SK-N-SH (cell line): ENCODE results near the gene SPAAR. TPM values are rescaled to one million over a fixed set of nuclear protein-coding genes. Genes with fewer than 3 reads are reported as not detected.

Experiments used
- CTCF ChIA-PET: fragments of 300-600, 350-600 bp; formaldehyde crosslinking; extraction: SDS; loops from one replicate; lab custom pipeline; 2021; lab: Yijun Ruan, JAX
- POLR2A ChIA-PET: fragments of 350-600 bp; sonication (Branson Sonifier 250); formaldehyde crosslinking; extraction: SDS; loops from one replicate; lab custom pipeline; 2020; ENCODE audit warnings: antibody characterized with exemption, inconsistent platforms; lab: Yijun Ruan, JAX
- DNase-seq: peaks from one replicate; pipeline ENCODE4 v3.0.0; 2012
- H2AFZ ChIP-seq: fragments of 200-600 bp; sonication (generic); 2 replicates; pipeline ENCODE4 v1.8.1; 2016; ENCODE audit warnings: antibody characterized with exemption, mild to moderate bottlenecking, low read depth
- H3F3A ChIP-seq: fragments of 200-600 bp; sonication (generic); replicated peaks from 2 replicates; pipeline ENCODE3; 2016; ENCODE audit warnings: antibody characterized with exemption, mild to moderate bottlenecking; ENCODE audit not compliant: insufficient read depth
- H3K27ac ChIP-seq, 2 experiments: fragments of 200-500 bp in 1 of 2; fragments of 200-600 bp in 1 of 2; sonication (Bioruptor generic) in 1 of 2; sonication (generic), shearing (Covaris generic) in 1 of 2; 2 replicates each; pipeline versions ENCODE4 v1.5.1 to v1.6.1; 2014 to 2016; ENCODE audit warnings: low read depth in 2 of 2, inconsistent platforms in 1 of 2, low read length in 1 of 2, mild to moderate bottlenecking in 1 of 2, mixed read lengths in 1 of 2
- H3K27me3 ChIP-seq: fragments of 200-600 bp; sonication (generic), shearing (Covaris generic); 2 replicates; pipeline ENCODE4 v1.6.1; 2016; ENCODE audit warnings: mixed run types; ENCODE audit not compliant: insufficient read depth
- H3K36me3 ChIP-seq, 2 experiments: fragments of 200-500 bp in 1 of 2; fragments of 200-600 bp in 1 of 2; sonication (Bioruptor generic) in 1 of 2; sonication (generic) in 1 of 2; replicated peaks in 1 of 2; 2 replicates each; pipeline versions ENCODE3 to v1.5.1; 2014 to 2016; ENCODE audit warnings: low read length in 1 of 2, mild to moderate bottlenecking in 1 of 2; ENCODE audit not compliant: insufficient read depth in 2 of 2, control insufficient read depth in 1 of 2
- H3K4me1 ChIP-seq, 2 experiments: fragments of 200-500 bp in 1 of 2; fragments of 200-600 bp in 1 of 2; sonication (Bioruptor generic) in 1 of 2; sonication (generic), shearing (Covaris generic) in 1 of 2; 2 replicates each; pipeline versions ENCODE4 v1.5.1 to v1.6.1; 2014 to 2016; ENCODE audit warnings: low read depth in 1 of 2, low read length in 1 of 2, mixed run types in 1 of 2; ENCODE audit not compliant: insufficient read depth in 2 of 2, control insufficient read depth in 1 of 2
- H3K4me2 ChIP-seq: fragments of 200-600 bp; sonication (generic), shearing (Covaris generic); 2 replicates; pipeline ENCODE4 v1.6.1; 2017; ENCODE audit warnings: mixed run types
- H3K4me3 ChIP-seq, 2 experiments: fragments of 200-500 bp in 1 of 2; fragments of 200-600 bp in 1 of 2; sonication (Bioruptor generic) in 1 of 2; sonication (generic), shearing (Covaris generic) in 1 of 2; 2 replicates each; pipeline versions ENCODE4 v1.5.1 to v1.8.1; 2014 to 2016; ENCODE audit warnings: low read depth in 2 of 2, inconsistent platforms in 1 of 2, low read length in 1 of 2, mild to moderate bottlenecking in 1 of 2, mixed read lengths in 1 of 2, moderate library complexity in 1 of 2
- H3K79me2 ChIP-seq: fragments of 200-600 bp; sonication (generic); 2 replicates; pipeline ENCODE4 v1.8.1; 2017; ENCODE audit warnings: mild to moderate bottlenecking; ENCODE audit not compliant: insufficient read depth
- H3K9ac ChIP-seq: fragments of 200-600 bp; sonication (generic); 2 replicates; pipeline ENCODE4 v1.6.1; 2017; ENCODE audit warnings: mixed run types
- H3K9me2 ChIP-seq: fragments of 200-600 bp; sonication (generic); 2 replicates; pipeline ENCODE4 v1.6.1; 2017; ENCODE audit warnings: mixed run types
- H3K9me3 ChIP-seq: fragments of 200-600 bp; sonication (generic); 2 replicates; pipeline ENCODE4 v1.6.1; 2017; ENCODE audit warnings: mixed run types, mild to moderate bottlenecking, moderate library complexity
- H4K20me1 ChIP-seq: fragments of 200-600 bp; sonication (generic); 2 replicates; pipeline ENCODE4 v1.6.1; 2017; ENCODE audit warnings: mild to moderate bottlenecking, mixed run types; ENCODE audit not compliant: insufficient read depth
- CHD2 ChIP-seq: fragments of 150-350 bp; IDR thresholded peaks from 2 replicates; pipeline ENCODE4 v1.6.1; 2018; ENCODE audit warnings: low read length; ENCODE audit not compliant: partially characterized antibody
- CTCF ChIP-seq: fragments of 200-600 bp; sonication (generic); IDR thresholded peaks from 2 replicates; pipeline ENCODE4 v1.6.1; 2017; ENCODE audit warnings: antibody characterized with exemption, mild to moderate bottlenecking, moderate library complexity
- ELF1 ChIP-seq: IDR thresholded peaks from 2 replicates; pipeline ENCODE4 v1.4.0; 2012
- GABPA ChIP-seq: IDR thresholded peaks from 2 replicates; pipeline ENCODE4 v1.4.0; 2012; ENCODE audit warnings: low read depth, mild to moderate bottlenecking
- MXI1 ChIP-seq: IDR thresholded peaks from 2 replicates; pipeline ENCODE4 v1.6.1; 2012; ENCODE audit warnings: mild to moderate bottlenecking, low read depth, low read length, improper control_type of control experiment
- POLR2AphosphoS5 ChIP-seq: IDR thresholded peaks from 2 replicates; pipeline ENCODE4 v1.6.1; 2012; ENCODE audit warnings: low read depth, low read length
- RAD21 ChIP-seq: IDR thresholded peaks from 2 replicates; pipeline ENCODE4 v1.6.1; 2012; ENCODE audit warnings: mild to moderate bottlenecking, low read length
- RFX5 ChIP-seq: IDR thresholded peaks from 2 replicates; pipeline ENCODE4 v1.6.1; 2012; ENCODE audit warnings: mild to moderate bottlenecking, improper control_type of control experiment, low read length
- SIN3A ChIP-seq: IDR thresholded peaks from 2 replicates; pipeline ENCODE4 v1.6.1; 2012; ENCODE audit warnings: low read depth, mild to moderate bottlenecking, low read length, moderate library complexity, borderline replicate concordance
- SMC3 ChIP-seq: IDR thresholded peaks from 2 replicates; pipeline ENCODE4 v1.6.1; 2012; ENCODE audit warnings: low read depth, low read length, improper control_type of control experiment
- TCF12 ChIP-seq: IDR thresholded peaks from 2 replicates; pipeline ENCODE4 v1.4.0; 2012
- USF1 ChIP-seq: IDR thresholded peaks from 2 replicates; pipeline ENCODE4 v1.4.0; 2012; ENCODE audit warnings: low read depth, borderline replicate concordance
- USF2 ChIP-seq: fragments of 150-350 bp; IDR thresholded peaks from 2 replicates; pipeline ENCODE4 v1.6.1; 2017; ENCODE audit warnings: antibody characterized with exemption, low read length, low read depth, borderline replicate concordance
- YY1 ChIP-seq: IDR thresholded peaks from 2 replicates; pipeline ENCODE4 v1.4.0; 2012; ENCODE audit warnings: low read depth, mild to moderate bottlenecking
- WGBS: methylation state at CpG from one replicate; pipeline ENCODE4 v1.1.6; 2017; ENCODE audit warnings: low lambda C conversion rate; 5-methylcytosine and 5-hydroxymethylcytosine counted together
- polyA plus RNA-seq, 3 experiments: library from polyadenylated mRNA; depleted of rRNA; stranded (reverse); fragments of >200 nt; gene quantifications; 2 replicates each; pipeline ENCODE4 v1.2.3, GENCODE V29; 2012
- TF ChIP-seq, protein P1 (sequence below): IDR thresholded peaks from 2 replicates; pipeline ENCODE4 v1.4.0; 2012; ENCODE audit warnings: low read depth

The SPAAR gene
- polyA plus RNA-seq, 1 of the 3 experiments (the other 2 are of a cell fraction): 0.13 TPM

GRCh38 chr9:35945341-35946018 lies 36.2 kb downstream of the SPAAR start:
- 31% methylated on average over 10 of the region's 10 CpGs for WGBS

More at GRCh38 chr9:35945341-35946018, 36.2 kb downstream of the SPAAR start:
- H4K20me1 ChIP-seq: no peaks in the 10 kb centered on the region
- peak overlapping the region; percentile 92 for H2AFZ ChIP-seq
- H3K4me1 ChIP-seq: peaks cover 0 to 2% of the 10 kb centered on the region in 2 experiments; a peak in 1 of 4 replicates
- no peaks in the 10 kb centered on the region for H3F3A ChIP-seq
- no peaks in the 10 kb centered on the region for H3K27me3 ChIP-seq
- H3K27ac ChIP-seq: peak overlapping the region in 1 of 2 experiments; percentile 40; a peak in 2 of 4 replicates
- CTCF ChIA-PET: interaction anchor here (0.6 to 8.8 kb wide), 42 partner anchors 8 to 392 kb away, joined by 3 to 94 read pairs (median 4); partner anchors contain the start of genes HRCT1 and SPAAR
- no peaks in the 10 kb centered on the region for H3K79me2 ChIP-seq
- no peaks in the 10 kb centered on the region for H3K9me3 ChIP-seq
- peak; percentile 75 for DNase-seq
- peak overlapping the region; percentile 24 to 28; a peak in 3 of 4 replicates for H3K4me3 ChIP-seq
- H3K36me3 ChIP-seq: no peaks in the 10 kb centered on the region
- peak overlapping the region; percentile 46; the same call in 1 of the 2 replicates for H3K4me2 ChIP-seq
- peak; percentile 42; the same call in 1 of the 2 replicates for TF ChIP-seq MXI1
- TF ChIP-seq, protein P1, sequence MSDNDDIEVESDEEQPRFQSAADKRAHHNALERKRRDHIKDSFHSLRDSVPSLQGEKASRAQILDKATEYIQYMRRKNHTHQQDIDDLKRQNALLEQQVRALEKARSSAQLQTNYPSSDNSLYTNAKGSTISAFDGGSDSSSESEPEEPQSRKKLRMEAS: peak; percentile 66; the same call in 1 of the 2 replicates
- peak; percentile 92 for TF ChIP-seq CTCF
- TF ChIP-seq POLR2AphosphoS5: no peak
- peak; percentile 84 for TF ChIP-seq SMC3
- peak; percentile 25 for TF ChIP-seq CHD2
- peak; percentile 43; the same call in 1 of the 2 replicates for TF ChIP-seq TCF12
- TF ChIP-seq USF2: no peak
- peak; percentile 91 for TF ChIP-seq ELF1
- peak; percentile 58; the same call in 1 of the 2 replicates for TF ChIP-seq SIN3A
- TF ChIP-seq RFX5: peak; percentile 44; the same call in 1 of the 2 replicates
- peak; percentile 55; the same call in 1 of the 2 replicates for TF ChIP-seq YY1
- TF ChIP-seq RAD21: peak; percentile 73
- TF ChIP-seq GABPA: peak; percentile 82
- no peak for TF ChIP-seq USF1
- no peaks in the 10 kb centered on the region for H3K9me2 ChIP-seq
- H3K9ac ChIP-seq: no peak overlapping the region
- POLR2A ChIA-PET: interaction anchor here (0.6 to 1.3 kb wide), 2 partner anchors 40 to 951 kb away, joined by 3 to 5 read pairs; partner anchors contain the start of gene HRCT1
